GM10248 (cell line): ENCODE results near the gene EXPH5.
"Not testable (repeated sequence)": the region's sequence is repeated elsewhere in the genome, so short reads cannot be mapped to it uniquely, and the experiment has no call there.

Source experiments
- CTCF ChIA-PET: fragments of 300-600 bp; sonication (Branson Sonifier 250); formaldehyde crosslinking; extraction: SDS; loops from one replicate; lab custom pipeline; 2021; ENCODE audit warnings: antibody characterized with exemption; lab: Yijun Ruan, JAX
- POLR2A ChIA-PET: fragments of 350-650 bp; sonication (Branson Sonifier 250); formaldehyde crosslinking; extraction: SDS; loops from one replicate; lab custom pipeline; 2020; ENCODE audit warnings: antibody characterized with exemption; lab: Yijun Ruan, JAX
- DNase-seq: peaks from one replicate; pipeline ENCODE4 v3.0.0; 2012; ENCODE audit errors: extremely low spot score
- TF ChIP-seq, protein P1 (sequence below): IDR thresholded peaks from 2 replicates; pipeline ENCODE4 v1.5.1; 2012; ENCODE audit warnings: mild to moderate bottlenecking, low read depth; ENCODE audit errors: extremely low read depth, missing control alignments, control extremely low read depth

EXPH5 gene

DNA sequence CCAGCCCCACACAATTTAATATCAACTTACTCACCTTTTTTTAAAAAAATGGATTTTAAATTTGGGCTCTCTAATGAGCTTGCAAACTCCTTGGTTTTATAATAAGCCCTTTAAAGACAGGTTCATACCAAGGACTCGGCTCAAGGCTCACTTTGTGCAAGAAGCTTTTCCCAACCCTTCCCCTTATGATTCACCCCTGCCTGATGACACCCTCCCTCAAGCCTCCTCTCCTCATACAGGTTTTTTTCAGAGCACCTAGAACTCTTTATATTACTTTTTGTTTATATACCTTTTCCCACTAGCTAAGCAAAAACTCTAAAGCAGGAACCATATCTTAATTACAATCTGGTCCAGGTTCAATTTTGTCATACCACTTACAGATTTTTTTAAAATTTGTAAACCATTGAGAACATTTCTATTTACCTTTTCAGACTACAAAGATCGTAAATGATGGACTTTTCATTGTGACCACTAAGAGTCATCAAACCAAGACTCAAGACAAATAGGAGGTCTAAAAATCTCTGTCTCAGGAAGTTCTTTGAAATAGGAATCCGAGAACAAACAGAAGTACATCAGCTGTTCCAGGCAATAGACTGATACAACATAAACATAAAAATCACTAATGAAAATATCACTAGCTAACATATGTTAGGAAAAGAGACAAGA is 13.1 kb upstream of the EXPH5 start:
- POLR2A ChIA-PET: no interaction called here
- no peak for DNase-seq
- TF ChIP-seq, protein P1, sequence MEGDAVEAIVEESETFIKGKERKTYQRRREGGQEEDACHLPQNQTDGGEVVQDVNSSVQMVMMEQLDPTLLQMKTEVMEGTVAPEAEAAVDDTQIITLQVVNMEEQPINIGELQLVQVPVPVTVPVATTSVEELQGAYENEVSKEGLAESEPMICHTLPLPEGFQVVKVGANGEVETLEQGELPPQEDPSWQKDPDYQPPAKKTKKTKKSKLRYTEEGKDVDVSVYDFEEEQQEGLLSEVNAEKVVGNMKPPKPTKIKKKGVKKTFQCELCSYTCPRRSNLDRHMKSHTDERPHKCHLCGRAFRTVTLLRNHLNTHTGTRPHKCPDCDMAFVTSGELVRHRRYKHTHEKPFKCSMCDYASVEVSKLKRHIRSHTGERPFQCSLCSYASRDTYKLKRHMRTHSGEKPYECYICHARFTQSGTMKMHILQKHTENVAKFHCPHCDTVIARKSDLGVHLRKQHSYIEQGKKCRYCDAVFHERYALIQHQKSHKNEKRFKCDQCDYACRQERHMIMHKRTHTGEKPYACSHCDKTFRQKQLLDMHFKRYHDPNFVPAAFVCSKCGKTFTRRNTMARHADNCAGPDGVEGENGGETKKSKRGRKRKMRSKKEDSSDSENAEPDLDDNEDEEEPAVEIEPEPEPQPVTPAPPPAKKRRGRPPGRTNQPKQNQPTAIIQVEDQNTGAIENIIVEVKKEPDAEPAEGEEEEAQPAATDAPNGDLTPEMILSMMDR: no peak
- CTCF ChIA-PET: interaction anchor here (0.7 to 2.4 kb wide), 6 partner anchors 8 to 40 kb away, joined by 3 to 9 read pairs (median 4); no protein-coding TSS in a partner anchor

DNA sequence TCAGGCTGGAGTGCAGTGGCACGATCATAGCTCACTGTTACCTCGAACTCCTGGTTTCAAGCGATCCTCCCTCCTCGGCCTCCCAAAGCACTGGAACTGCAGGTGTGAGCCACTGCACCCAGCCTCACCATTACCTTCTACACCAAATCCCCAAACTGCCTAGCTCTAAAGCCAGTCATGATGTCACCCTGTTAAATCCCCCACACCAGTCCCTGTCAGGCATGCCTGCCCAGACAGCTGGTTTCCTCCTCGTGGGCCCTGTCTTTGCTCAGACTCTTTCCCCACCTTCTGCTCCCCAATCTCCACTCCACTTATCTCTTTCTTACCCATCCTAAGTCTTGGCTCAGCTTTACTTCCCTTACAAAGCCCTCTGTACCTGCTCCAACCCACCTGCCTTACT is 12.5 kb upstream of the EXPH5 start:
- TF ChIP-seq, protein P1: no peak
- ChIA-PET POLR2A (no interaction called here), CTCF (interaction anchor here (1.0 to 2.4 kb wide), 7 partner anchors 9 to 44 kb away, joined by 3 to 9 read pairs (median 4); no protein-coding TSS in a partner anchor)
- DNase-seq: no peak

DNA sequence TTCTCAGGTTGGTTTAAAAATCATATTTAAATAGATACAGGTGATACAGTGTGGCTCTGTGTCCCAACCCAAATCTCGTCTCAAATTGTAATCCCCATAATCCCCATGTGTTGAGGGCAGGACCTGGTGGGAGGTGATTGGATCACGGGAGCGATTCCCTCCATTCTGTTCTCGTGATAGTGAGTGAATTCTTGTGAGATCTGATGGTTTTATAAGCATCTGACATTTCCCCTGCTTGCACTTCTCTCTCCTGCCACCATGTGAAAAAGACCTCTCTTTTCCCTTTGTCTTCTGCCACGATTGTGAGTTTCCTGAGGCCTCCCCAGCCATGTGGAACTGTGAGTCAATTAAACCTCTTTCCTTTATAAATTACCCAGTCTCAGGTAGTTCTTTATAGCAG is 9.2 kb upstream of the EXPH5 start:
- POLR2A ChIA-PET, DNase-seq: not testable (repeated sequence)
- CTCF ChIA-PET: interaction anchor here (0.8 to 3.7 kb wide), 5 partner anchors 9 to 50 kb away, joined by 3 to 12 read pairs (median 5); partner anchors contain the start of gene EXPH5

DNA sequence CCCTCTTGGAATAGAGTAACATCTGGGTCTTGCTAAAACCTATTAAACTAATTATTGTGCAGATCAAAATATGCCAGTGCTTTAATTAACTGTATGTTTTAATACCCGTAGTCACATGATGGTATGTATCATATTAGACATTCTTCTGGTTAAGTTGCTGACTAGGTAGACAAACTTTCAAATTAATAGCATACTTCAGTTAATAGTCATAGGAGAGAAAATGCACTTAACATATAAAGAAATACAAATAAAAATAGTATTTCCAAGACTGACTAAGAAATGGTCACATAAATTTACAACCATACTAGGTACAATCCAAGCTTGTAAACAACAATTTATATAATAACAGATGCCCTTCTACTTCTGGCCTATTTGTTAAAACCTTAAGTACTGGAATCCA is 7.6 kb upstream of the EXPH5 start:
- TF ChIP-seq, protein P1: no peak
- no peak for DNase-seq
- POLR2A ChIA-PET: no interaction called here
- CTCF ChIA-PET: interaction anchor here (1.0 to 3.7 kb wide), 3 partner anchors 8 to 16 kb away, joined by 3 to 12 read pairs (median 4); partner anchors contain the start of gene EXPH5

DNA sequence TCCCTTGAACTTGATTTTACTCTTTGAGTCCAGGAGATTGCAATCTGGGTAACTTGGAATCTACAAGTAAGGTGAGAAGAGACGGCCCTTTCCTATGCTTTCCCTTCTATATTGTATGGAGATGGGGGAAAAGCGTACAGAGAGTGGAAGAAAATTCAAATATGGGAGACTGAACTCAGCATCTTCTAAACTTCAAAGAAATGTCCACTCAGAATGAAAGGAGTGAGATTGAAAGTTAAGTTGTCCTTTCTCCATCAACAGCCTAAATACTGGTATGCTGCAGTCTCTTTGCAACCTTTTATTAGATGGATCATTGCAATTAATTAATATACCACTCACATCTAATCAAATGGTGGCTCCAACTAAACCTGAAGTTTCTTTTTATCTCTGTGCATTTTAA is 6.4 kb upstream of the EXPH5 start:
- POLR2A ChIA-PET: no interaction called here
- DNase-seq: no peak
- CTCF ChIA-PET: no interaction called here
- TF ChIP-seq, protein P1: no peak

DNA sequence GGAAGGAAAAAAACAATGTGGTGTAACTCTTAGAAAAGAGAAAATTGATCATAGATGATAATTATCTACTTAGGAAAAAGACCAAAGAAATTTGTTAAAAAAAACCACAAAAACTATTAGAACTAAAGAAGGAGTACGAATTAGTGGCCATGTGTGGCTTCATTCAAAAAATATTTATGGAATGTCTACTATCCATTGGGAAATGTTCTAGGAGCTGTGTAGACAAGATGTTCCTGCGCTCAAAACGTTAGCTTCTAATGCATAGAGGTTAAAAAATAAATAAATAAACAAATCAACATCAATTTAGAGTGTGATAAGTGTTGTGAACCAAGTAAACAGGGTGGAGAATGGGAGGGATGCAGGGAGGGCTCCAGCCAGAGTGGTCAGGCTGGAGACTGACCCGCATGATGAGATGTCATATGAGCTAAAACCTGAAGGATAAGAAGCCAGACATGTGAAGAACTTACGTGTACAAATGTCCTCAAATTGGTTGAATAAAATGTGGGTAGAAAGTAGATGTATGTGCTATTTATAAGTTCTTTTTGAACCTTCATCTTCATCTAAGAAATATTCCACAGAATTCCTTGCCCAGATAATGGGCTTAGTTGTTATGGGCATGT is 4.3 kb upstream of the EXPH5 start:
- TF ChIP-seq, protein P1: no peak
- POLR2A ChIA-PET: interaction anchor here (0.5 kb wide), 1 partner anchor 34 kb away, joined by 3 read pairs; no protein-coding TSS in a partner anchor
- DNase-seq: no peak
- CTCF ChIA-PET: interaction anchor here (0.8 to 2.0 kb wide), 3 partner anchors 9 to 18 kb away, joined by 3 to 7 read pairs (median 4); no protein-coding TSS in a partner anchor

DNA sequence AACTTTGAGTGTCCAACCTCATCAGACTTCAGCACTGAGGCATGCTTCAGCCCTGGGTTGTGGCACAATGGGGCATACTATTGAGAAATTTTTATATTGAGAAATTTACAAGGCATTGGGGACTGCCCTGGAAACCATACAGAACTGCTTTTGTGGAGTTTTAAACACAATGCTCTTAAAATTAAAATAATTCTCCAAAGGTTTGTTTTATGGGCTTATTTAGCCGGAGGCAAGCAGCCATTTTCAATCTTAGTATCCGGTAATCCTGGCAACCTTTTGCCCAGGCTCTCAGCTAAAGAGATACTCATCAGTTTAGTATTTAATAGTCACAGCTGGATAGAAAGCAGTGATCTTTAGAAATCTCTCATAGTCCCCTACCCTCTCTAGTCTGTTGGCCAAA is 3.1 kb upstream of the EXPH5 start:
- TF ChIP-seq, protein P1: no peak
- CTCF ChIA-PET: interaction anchor here (1.2 to 2.0 kb wide), 2 partner anchors 8 to 14 kb away, joined by 3 to 7 read pairs; no protein-coding TSS in a partner anchor
- POLR2A ChIA-PET: no interaction called here
- no peak for DNase-seq
